Spleen (tissue), 11 donors: ENCODE results near the gene ARTN. TPM values are rescaled to one million over a fixed set of nuclear protein-coding genes. Genes with fewer than 3 reads are reported as not detected.

Experiments used
- DNase-seq: peaks from one replicate; pipeline ENCODE4 v3.0.0-alpha.2; 2020
- H3K27ac ChIP-seq, 8 donors: fragments of 200-600 bp; sonication (generic) in 7 of 8; 1 replicate in 4 of 8; 2 replicates in 4 of 8; pipeline versions ENCODE4 v1.5.0 to v1.8.0; 2016 to 2021; ENCODE audit warnings: inconsistent platforms in 4 of 8, mild to moderate bottlenecking in 4 of 8, moderate library complexity in 1 of 8
- H3K27me3 ChIP-seq, 7 donors: fragments of 200-600 bp; sonication (generic) in 6 of 7; replicated peaks in 1 of 7; 1 replicate in 4 of 7; 2 replicates in 3 of 7; pipeline versions ENCODE4 v1.5.0 to v1.8.0; 2016 to 2021; ENCODE audit warnings: inconsistent platforms in 3 of 7, mild to moderate bottlenecking in 1 of 7
- H3K36me3 ChIP-seq, 6 donors: fragments of 200-600 bp; sonication (generic) in 5 of 6; 1 replicate in 4 of 6; 2 replicates in 2 of 6; pipeline versions ENCODE4 v1.5.0 to v1.8.0; 2016 to 2021; ENCODE audit warnings: inconsistent platforms in 2 of 6
- H3K4me1 ChIP-seq, 6 donors: fragments of 200-600 bp; sonication (generic) in 5 of 6; 1 replicate in 3 of 6; 2 replicates in 3 of 6; pipeline versions ENCODE4 v1.5.0 to v1.8.0; 2016 to 2021; ENCODE audit warnings: inconsistent platforms in 3 of 6
- H3K4me3 ChIP-seq, 8 donors: fragments of 200-600 bp; sonication (generic) in 7 of 8; 1 replicate in 4 of 8; 2 replicates in 4 of 8; pipeline versions ENCODE4 v1.5.0 to v1.8.0; 2016 to 2021; ENCODE audit warnings: inconsistent platforms in 4 of 8, mild to moderate bottlenecking in 4 of 8, moderate library complexity in 2 of 8
- H3K9me3 ChIP-seq, 8 donors: fragments of 200-600 bp; sonication (generic) in 7 of 8; 1 replicate in 4 of 8; 2 replicates in 4 of 8; pipeline versions ENCODE4 v1.5.0 to v1.8.0; 2016 to 2021; ENCODE audit warnings: inconsistent platforms in 4 of 8
- CTCF ChIP-seq, 11 experiments: fragments of 200-600 bp in 7 of 11; fragments of 450-650 bp in 4 of 11; sonication (generic) in 4 of 11; IDR thresholded peaks in 8 of 11; conservative IDR thresholded peaks in 3 of 11; 1 replicate in 7 of 11; 2 replicates in 4 of 11; pipeline versions ENCODE4 v1.4.0 to v1.8.0; 2016 to 2021; ENCODE audit warnings: antibody characterized with exemption in 11 of 11, inconsistent platforms in 4 of 11, mild to moderate bottlenecking in 1 of 11
- POLR2A ChIP-seq, 3 donors: fragments of 450-650 bp; IDR thresholded peaks; one replicate each; pipeline ENCODE4 v1.5.1; 2017; ENCODE audit warnings: antibody characterized with exemption in 3 of 3, mild to moderate bottlenecking in 1 of 3
- POLR2AphosphoS5 ChIP-seq, 3 donors: sonication (generic); formaldehyde crosslinking; IDR thresholded peaks; one replicate each; pipeline ENCODE4 v1.5.1; 2017; ENCODE audit warnings: antibody characterized with exemption in 3 of 3
- WGBS, 5 donors: extraction: QIAGEN DNeasy Blood & Tissue Kit in 3 of 5; methylation state at CpG; one replicate each; pipeline versions ENCODE4 v1.1.5 to v1.1.7; 2013 to 2018; 5-methylcytosine and 5-hydroxymethylcytosine counted together
- intact Hi-C: fragments of 100-400 bp; cut with DNase I; formaldehyde crosslinking; loops from one replicate; pipeline ENCODE4 v1.15.0; 2023; ENCODE audit warnings: low total_unique reads
- polyA plus RNA-seq, 3 donors: library from polyadenylated mRNA; stranded (reverse); fragments of 200-250 nt; gene quantifications; one replicate each; pipeline ENCODE4 v1.2.1, GENCODE V29; 2013
- total RNA-seq, 7 donors: library from RNA; depleted of rRNA in 3 of 7; stranded (reverse); fragments of >200 nt in 3 of 7; fragmentation: NEBNext Ultra II Directional in 4 of 7; extraction: Animal tissue kit (Norgen Biotek cat#: 25700) in 4 of 7; gene quantifications; one replicate each; pipeline versions ENCODE4 v1.1.0 to v1.2.1, GENCODE V29; 2016 to 2021
- donor health status: healthy with polysubstance abuse.
- donor health status: DM: no; HTN: no; CAD: no; lungs with moderate emphysema.
- donor health status: DM: no; HTN: no; CAD: no.
- donor health status: Bipolar disorder and iron deficiency.
- donor health status: healthy.
- donor health status: DM: no; HTN: no; CAD: no.
- donor health status: DM: yes; HTN: yes; CAD: no.

Gene ARTN
- total and polyA plus RNA-seq, 10 donors, result 0.35 to 2.1 (median 0.72) TPM; not detected in 4

- DNase-seq, result no peak
- Histone ChIP-seq H3K27me3 (peaks cover 0 to 6% (median 0%) of the 10 kb centered on the region in 7 donors), H3K4me1 (peaks cover 26 to 82% (median 58%) of the 10 kb centered on the region in 6 donors), H3K4me3 (peak overlapping the region; percentile 55 to 85 (median 67)), H3K9me3 (no peaks in the 10 kb centered on the region), H3K36me3 (peaks cover 0 to 28% (median 16%) of the 10 kb centered on the region in 6 donors), H3K27ac (peak overlapping the region in 6 of 8 donors; percentile 27 to 74 (median 50))
- TF ChIP-seq POLR2A (IDR thresholded peaks at IDR 0.05) (no peak), POLR2AphosphoS5 (IDR thresholded peaks at IDR 0.05) (no peak), CTCF (IDR thresholded peaks at IDR 0.05 in 8 of 11, conservative IDR thresholded peaks at IDR 0.05 in 3 of 11) (no peak)
- intact Hi-C loops, result no loop called here
- 0 to 3% (median 0%) methylated on average over 6 to 45 of the region's 45 CpGs; no CpG with 5 or more reads in 1 of the 5 donors for WGBS, 5 donors
Measured at GRCh38 chr1:43979261-43979527, 45.6 kb downstream of the ARTN start.

- intact Hi-C loops, result no loop called here
- Histone ChIP-seq H3K4me3 (peak overlapping the region; percentile 55 to 85 (median 67)), H3K36me3 (peaks cover 0 to 30% (median 16%) of the 10 kb centered on the region in 6 donors), H3K27me3 (peaks cover 0 to 6% (median 0%) of the 10 kb centered on the region in 7 donors), H3K9me3 (no peaks in the 10 kb centered on the region), H3K4me1 (peaks cover 25 to 78% (median 56%) of the 10 kb centered on the region in 6 donors), H3K27ac (peak overlapping the region in 6 of 8 donors; percentile 27 to 74 (median 50))
- DNase-seq, result peak; percentile 85
- WGBS, 5 donors, result 5 to 8% (median 5%) methylated on average over 25 to 45 of the region's 45 CpGs
- TF ChIP-seq POLR2A (IDR thresholded peaks at IDR 0.05), result no peak
- TF ChIP-seq POLR2AphosphoS5 (IDR thresholded peaks at IDR 0.05), result peak in 2 of 3 donors; percentile 45 to 57
- no peak for TF ChIP-seq CTCF (IDR thresholded peaks at IDR 0.05 in 8 of 11, conservative IDR thresholded peaks at IDR 0.05 in 3 of 11)
Measured at GRCh38 chr1:43979528-43980254, 46.1 kb downstream of the ARTN start.

- TF ChIP-seq POLR2AphosphoS5 (IDR thresholded peaks at IDR 0.05) (no peak), CTCF (IDR thresholded peaks at IDR 0.05 in 8 of 11, conservative IDR thresholded peaks at IDR 0.05 in 3 of 11) (peak in 1 of 11 experiments; percentile 11), POLR2A (IDR thresholded peaks at IDR 0.05) (no peak)
- Histone ChIP-seq H3K27me3 (peaks cover 0 to 6% (median 0%) of the 10 kb centered on the region in 7 donors), H3K36me3 (peaks cover 0 to 38% (median 16%) of the 10 kb centered on the region in 6 donors), H3K4me3 (peak overlapping the region in 5 of 8 donors; percentile 62 to 85 (median 67)), H3K9me3 (no peaks in the 10 kb centered on the region), H3K27ac (peak overlapping the region in 4 of 8 donors; percentile 34 to 74 (median 61)), H3K4me1 (peaks cover 24 to 75% (median 54%) of the 10 kb centered on the region in 6 donors)
- 69 to 89% (median 76%) methylated on average over 11 to 13 of the region's 13 CpGs for WGBS, 5 donors
- no peak for DNase-seq
- intact Hi-C loops, result no loop called here
Measured at GRCh38 chr1:43980255-43981134, 46.9 kb downstream of the ARTN start.
